NB4 (cell line): ENCODE data around the gene MYLK.

ENCODE experiments used
- MAX ChIP-seq: IDR thresholded peaks from 2 replicates; pipeline ENCODE4 v1.6.1; 2011; ENCODE audit warnings: low read depth, low read length
- MYC ChIP-seq: IDR thresholded peaks from 2 replicates; pipeline ENCODE4 v1.6.1; 2011; ENCODE audit warnings: low read depth, low read length
- POLR2A ChIP-seq: IDR thresholded peaks from 2 replicates; pipeline ENCODE4 v1.6.1; 2011; ENCODE audit warnings: mild to moderate bottlenecking; ENCODE audit not compliant: insufficient read length; ENCODE audit errors: extremely low read depth
- TF ChIP-seq, protein P1 (sequence below): IDR thresholded peaks from one replicate; pipeline ENCODE4 v1.5.1; 2012; ENCODE audit warnings: low read depth, low read length

DNA sequence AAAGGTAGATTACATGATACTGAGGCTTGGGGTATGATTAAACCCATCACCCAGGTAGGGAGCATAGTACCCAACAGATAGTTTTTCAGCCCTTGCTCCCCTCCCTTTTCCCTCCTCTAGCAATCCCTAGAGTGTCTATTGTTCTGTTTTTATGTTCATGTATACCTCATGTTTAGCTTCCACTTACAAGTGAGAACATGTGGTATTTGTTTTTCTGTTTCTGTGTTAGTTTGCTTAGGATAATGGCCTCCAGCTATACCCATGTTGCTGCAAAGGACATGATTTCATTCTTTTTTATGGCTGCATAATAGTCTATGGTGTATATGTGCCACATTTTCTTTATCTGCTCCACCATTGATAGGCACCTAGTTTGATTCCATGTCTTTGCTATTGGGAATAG is 82.7 kb downstream of the MYLK start:
- no peak for TF ChIP-seq POLR2A
- TF ChIP-seq, protein P1, sequence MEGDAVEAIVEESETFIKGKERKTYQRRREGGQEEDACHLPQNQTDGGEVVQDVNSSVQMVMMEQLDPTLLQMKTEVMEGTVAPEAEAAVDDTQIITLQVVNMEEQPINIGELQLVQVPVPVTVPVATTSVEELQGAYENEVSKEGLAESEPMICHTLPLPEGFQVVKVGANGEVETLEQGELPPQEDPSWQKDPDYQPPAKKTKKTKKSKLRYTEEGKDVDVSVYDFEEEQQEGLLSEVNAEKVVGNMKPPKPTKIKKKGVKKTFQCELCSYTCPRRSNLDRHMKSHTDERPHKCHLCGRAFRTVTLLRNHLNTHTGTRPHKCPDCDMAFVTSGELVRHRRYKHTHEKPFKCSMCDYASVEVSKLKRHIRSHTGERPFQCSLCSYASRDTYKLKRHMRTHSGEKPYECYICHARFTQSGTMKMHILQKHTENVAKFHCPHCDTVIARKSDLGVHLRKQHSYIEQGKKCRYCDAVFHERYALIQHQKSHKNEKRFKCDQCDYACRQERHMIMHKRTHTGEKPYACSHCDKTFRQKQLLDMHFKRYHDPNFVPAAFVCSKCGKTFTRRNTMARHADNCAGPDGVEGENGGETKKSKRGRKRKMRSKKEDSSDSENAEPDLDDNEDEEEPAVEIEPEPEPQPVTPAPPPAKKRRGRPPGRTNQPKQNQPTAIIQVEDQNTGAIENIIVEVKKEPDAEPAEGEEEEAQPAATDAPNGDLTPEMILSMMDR, result no peak
- no peak for TF ChIP-seq MAX
- no peak for TF ChIP-seq MYC
